GM12801 (cell line): ENCODE results near the gene SRCIN1.

Experiments
- CTCF ChIP-seq: IDR thresholded peaks from one replicate; pipeline ENCODE4 v1.5.1; 2011; ENCODE audit warnings: control low read depth; ENCODE audit not compliant: insufficient read length; ENCODE audit errors: extremely low read depth

The SRCIN1 gene

GRCh38 chr17:38628441-38628840 is 22.7 kb upstream of the SRCIN1 start:
- TF ChIP-seq CTCF = no peak

- TF ChIP-seq CTCF = no peak
These were observed 22.2 kb upstream of the SRCIN1 start for GRCh38 chr17:38627957-38628356.

- TF ChIP-seq CTCF = no peak
These were observed 19.7 kb upstream of the SRCIN1 start for GRCh38 chr17:38625482-38625881.

GRCh38 chr17:38621538-38621937 is 15.8 kb upstream of the SRCIN1 start:
- TF ChIP-seq CTCF = no peak

- no peak for TF ChIP-seq CTCF
These were observed 15.0 kb upstream of the SRCIN1 start for GRCh38 chr17:38620551-38621277.

- TF ChIP-seq CTCF = no peak
These were observed 14.3 kb upstream of the SRCIN1 start for GRCh38 chr17:38619937-38620550.

- TF ChIP-seq CTCF = no peak
These were observed 13.7 kb upstream of the SRCIN1 start for GRCh38 chr17:38619451-38619795.
